Activated CD4-positive, alpha-beta memory T cell treated with anti-CD3 and anti-CD28 coated beads, Interleukin-2, amount 10 ng/mL, durations not matched to agents 7 days and 5 days (primary cell): ENCODE results near the gene CTRL. TPM values are rescaled to one million over a fixed set of nuclear protein-coding genes. Genes with fewer than 3 reads are reported as not detected.
"Not testable (repeated sequence)": the region's sequence is repeated elsewhere in the genome, so short reads cannot be mapped to it uniquely, and the experiment has no call there.

Experiments
- CTCF ChIA-PET: fragments of 350-600 bp; sonication (Branson Sonifier 250); formaldehyde crosslinking; loops from one replicate; lab custom pipeline; 2021; ENCODE audit warnings: antibody characterized with exemption, inconsistent platforms; lab: Charles Lee
- POLR2A ChIA-PET: fragments of 350-600 bp; sonication (Branson Sonifier 250); formaldehyde crosslinking; loops from one replicate; lab custom pipeline; 2021; ENCODE audit warnings: antibody characterized with exemption; lab: Charles Lee
- DNase-seq: peaks from one replicate; pipeline ENCODE4 v3.0.0-alpha.2; 2020
- H3K27ac Mint-ChIP-seq: one replicate; pipeline ENCODE4 v1.8.0; 2021; ENCODE audit warnings: mild to moderate bottlenecking, mixed read lengths
- H3K27me3 Mint-ChIP-seq: one replicate; pipeline ENCODE4 v1.8.0; 2021; ENCODE audit warnings: mixed read lengths
- H3K36me3 Mint-ChIP-seq: one replicate; pipeline ENCODE4 v1.8.0; 2021; ENCODE audit warnings: low read depth, mixed read lengths
- H3K4me1 Mint-ChIP-seq: one replicate; pipeline ENCODE4 v1.8.0; 2021; ENCODE audit warnings: mixed read lengths
- H3K4me3 Mint-ChIP-seq: one replicate; pipeline ENCODE4 v1.8.0; 2021; ENCODE audit warnings: mild to moderate bottlenecking, mixed read lengths
- H3K9me3 Mint-ChIP-seq: one replicate; pipeline ENCODE4 v1.8.0; 2021; ENCODE audit warnings: mixed read lengths
- total RNA-seq, 2 experiments: library from RNA; stranded (reverse); gene quantifications; one replicate each; pipeline ENCODE4 v1.2.3, GENCODE V29; 2021

The CTRL gene
- total RNA-seq, 2 experiments from 2014 or later: 4.5 to 5.0 TPM

DNA sequence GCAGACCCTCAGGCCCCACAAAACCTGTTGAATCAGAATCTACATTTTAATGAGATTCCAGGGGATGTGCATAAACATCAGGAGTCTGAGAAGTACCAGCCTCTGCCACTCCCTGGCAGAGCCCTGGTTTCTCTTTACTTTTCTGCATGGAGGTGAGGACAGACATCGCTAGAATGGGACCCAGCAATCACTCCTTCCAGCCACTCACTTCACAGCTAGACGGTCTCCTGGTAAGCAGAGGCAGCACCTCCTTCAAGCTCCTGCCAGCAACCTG lies 16.2 kb downstream of the CTRL start:
- H3K9me3 Mint-ChIP-seq, DNase-seq, H3K27me3 Mint-ChIP-seq, H3K36me3 Mint-ChIP-seq, CTCF ChIA-PET, H3K4me3 Mint-ChIP-seq, H3K27ac Mint-ChIP-seq: not testable (repeated sequence)
- H3K4me1 Mint-ChIP-seq: peaks cover 24% of the 10 kb centered on the region
- POLR2A ChIA-PET: interaction anchor here (0.7 to 1.7 kb wide), 4 partner anchors 18 to 668 kb away, joined by 3 to 6 read pairs (median 3); partner anchors contain the start of gene PSKH1

DNA sequence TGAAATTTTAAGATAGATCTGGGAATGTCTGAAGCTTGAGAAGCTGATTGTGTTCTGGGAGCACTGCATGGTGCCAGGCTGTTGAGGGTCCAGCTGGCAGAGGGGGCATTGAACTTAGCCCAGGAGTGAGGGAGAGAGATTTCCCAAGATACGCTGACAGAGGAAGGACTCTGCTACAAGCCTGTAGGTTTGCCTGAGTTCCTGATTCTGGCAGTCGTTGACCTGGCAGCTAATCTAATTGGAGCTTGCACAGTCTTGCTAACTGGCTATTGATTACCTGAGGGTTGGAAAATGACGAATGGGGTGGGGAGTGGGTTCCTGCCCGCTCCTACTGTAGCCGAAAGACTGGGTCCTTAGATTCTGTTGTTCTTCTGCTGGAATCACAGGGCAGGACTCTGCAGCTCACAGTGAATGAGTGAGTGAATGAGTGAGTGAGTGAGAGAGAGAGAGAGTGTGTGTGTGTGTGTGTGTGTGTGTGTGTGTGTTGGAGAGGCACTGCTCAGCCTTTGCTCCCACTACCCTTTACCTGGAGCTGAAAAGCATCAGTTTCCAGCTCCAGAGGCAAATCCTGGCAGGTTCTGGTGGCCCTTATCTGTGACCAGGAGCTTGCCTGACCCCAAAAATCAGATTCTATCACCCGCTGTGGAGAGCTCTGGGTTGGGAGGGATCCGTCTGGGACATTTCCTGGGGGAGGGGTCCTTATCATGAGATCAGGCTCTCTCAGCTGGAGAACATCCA lies 16.7 kb downstream of the CTRL start:
- Mint-ChIP-seq H3K36me3 (no peaks in the 10 kb centered on the region), H3K27ac (no peak overlapping the region), H3K27me3 (no peaks in the 10 kb centered on the region), H3K4me1 (peaks cover 29% of the 10 kb centered on the region), H3K9me3 (no peaks in the 10 kb centered on the region), H3K4me3 (no peak overlapping the region)
- no peak for DNase-seq
- ChIA-PET POLR2A (interaction anchor here (0.7 to 1.7 kb wide), 5 partner anchors 16 to 667 kb away, joined by 3 to 6 read pairs (median 3); partner anchors contain the start of genes CTRL and PSKH1), CTCF (interaction anchor here (0.6 kb wide), 1 partner anchor 400 kb away, joined by 3 read pairs; no protein-coding TSS in a partner anchor)

DNA sequence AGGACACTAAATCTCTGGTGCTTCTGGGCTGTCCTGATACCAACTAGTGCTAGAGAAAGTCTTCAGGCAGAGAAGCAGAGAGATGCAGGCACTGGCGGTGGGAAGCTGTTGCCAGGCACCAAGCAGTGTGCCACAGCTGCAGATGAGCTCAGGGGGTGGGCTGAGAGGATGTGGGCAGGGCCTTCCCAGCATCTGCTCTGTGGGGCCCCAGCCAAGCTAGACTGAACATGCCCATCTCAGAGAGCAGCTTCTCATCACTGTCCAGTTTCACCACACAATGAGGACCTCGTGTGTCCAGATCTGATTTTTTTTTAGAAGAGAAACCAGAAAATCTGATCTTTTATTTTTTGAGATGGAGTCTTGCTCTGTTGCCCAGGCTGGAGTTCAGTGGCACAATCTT lies 21.5 kb downstream of the CTRL start:
- no peak overlapping the region for H3K4me3 Mint-ChIP-seq
- peak overlapping the region; percentile 40 for H3K27ac Mint-ChIP-seq
- POLR2A ChIA-PET: interaction anchor here (0.6 to 2.0 kb wide), 3 partner anchors 26 to 48 kb away, joined by 3 to 9 read pairs (median 3); partner anchors contain the start of genes EDC4 and PSMB10
- H3K36me3 Mint-ChIP-seq: peaks cover 8% of the 10 kb centered on the region
- H3K4me1 Mint-ChIP-seq: peaks cover 18% of the 10 kb centered on the region
- H3K27me3 Mint-ChIP-seq: no peaks in the 10 kb centered on the region
- DNase-seq: peak; percentile 52
- CTCF ChIA-PET: interaction anchor here (1.2 kb wide), 2 partner anchors 94 to 130 kb away, joined by 4 to 5 read pairs; no protein-coding TSS in a partner anchor
- H3K9me3 Mint-ChIP-seq: no peaks in the 10 kb centered on the region

DNA sequence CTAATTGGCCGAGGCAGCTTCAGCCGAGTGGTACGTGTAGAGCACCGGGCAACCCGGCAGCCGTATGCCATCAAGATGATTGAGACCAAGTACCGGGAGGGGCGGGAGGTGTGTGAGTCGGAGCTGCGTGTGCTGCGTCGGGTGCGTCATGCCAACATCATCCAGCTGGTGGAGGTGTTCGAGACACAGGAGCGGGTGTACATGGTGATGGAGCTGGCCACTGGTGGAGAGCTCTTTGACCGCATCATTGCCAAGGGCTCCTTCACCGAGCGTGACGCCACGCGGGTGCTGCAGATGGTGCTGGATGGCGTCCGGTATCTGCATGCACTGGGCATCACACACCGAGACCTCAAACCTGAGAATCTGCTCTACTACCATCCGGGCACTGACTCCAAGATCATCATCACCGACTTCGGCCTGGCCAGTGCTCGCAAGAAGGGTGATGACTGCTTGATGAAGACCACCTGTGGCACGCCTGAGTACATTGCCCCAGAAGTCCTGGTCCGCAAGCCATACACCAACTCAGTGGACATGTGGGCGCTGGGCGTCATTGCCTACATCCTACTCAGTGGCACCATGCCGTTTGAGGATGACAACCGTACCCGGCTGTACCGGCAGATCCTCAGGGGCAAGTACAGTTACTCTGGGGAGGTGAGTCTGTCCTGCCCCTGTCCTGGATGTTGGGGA lies 22.5 kb downstream of the CTRL start:
- H3K36me3 Mint-ChIP-seq: peaks cover 8% of the 10 kb centered on the region

DNA sequence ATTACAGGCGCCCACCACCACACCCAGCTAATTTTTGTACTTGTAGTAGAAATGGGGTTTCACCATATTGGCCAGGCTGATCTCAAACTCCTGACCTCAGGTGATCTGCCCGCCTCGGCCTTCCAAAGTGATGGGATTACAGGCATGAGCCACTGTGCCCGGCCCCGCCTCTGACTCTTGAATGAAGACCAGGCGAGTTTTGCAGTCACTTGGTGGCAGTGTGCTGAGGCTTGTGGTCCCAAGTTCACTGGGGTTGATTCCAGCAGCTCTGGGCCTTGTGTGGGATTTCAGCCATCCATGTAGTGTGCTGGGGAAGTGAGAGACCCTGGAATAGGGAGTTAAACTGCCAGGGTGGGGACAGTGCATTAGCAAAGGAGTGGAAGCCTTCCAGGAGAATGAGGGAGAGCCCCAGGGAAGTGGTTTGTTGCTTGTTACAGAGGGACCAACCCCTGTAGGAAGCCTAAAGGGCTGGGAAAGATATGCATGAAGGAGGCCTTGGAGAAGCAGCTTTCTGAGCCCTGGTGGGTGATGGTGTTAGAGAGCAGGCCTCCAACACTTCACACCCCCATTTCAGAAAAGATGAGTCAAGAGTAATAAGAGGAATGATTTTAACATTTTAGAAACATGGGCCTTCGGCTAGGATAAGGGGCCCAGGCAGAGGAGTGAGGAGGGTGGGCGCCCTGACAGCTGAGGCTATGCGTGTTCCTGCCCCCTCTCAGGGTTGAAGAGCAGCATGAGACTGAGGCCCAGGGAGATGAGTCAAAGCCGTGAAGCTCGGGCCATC lies 24.1 kb downstream of the CTRL start:
- no peaks in the 10 kb centered on the region for H3K9me3 Mint-ChIP-seq
- no peak overlapping the region for H3K4me3 Mint-ChIP-seq
- H3K27me3 Mint-ChIP-seq: no peaks in the 10 kb centered on the region
- H3K4me1 Mint-ChIP-seq: peaks cover 19% of the 10 kb centered on the region
- H3K36me3 Mint-ChIP-seq: peaks cover 12% of the 10 kb centered on the region
- CTCF ChIA-PET: no interaction called here
- POLR2A ChIA-PET: interaction anchor here (1.7 kb wide), 1 partner anchor 14 kb away, joined by 6 read pairs; the partner anchor contains the start of gene PSKH1
- no peak overlapping the region for H3K27ac Mint-ChIP-seq
- no peak for DNase-seq

More for the DNA sequence above, 22.5 kb downstream of the CTRL start:
- POLR2A ChIA-PET: interaction anchor here (0.8 to 2.0 kb wide), 2 partner anchors 16 to 27 kb away, joined by 3 to 9 read pairs; partner anchors contain the start of genes PSKH1 and PSMB10
- no peak for DNase-seq
- Mint-ChIP-seq H3K9me3 (no peaks in the 10 kb centered on the region), H3K27ac (no peak overlapping the region), H3K4me1 (peaks cover 19% of the 10 kb centered on the region), H3K27me3 (no peaks in the 10 kb centered on the region), H3K4me3 (no peak overlapping the region)
- CTCF ChIA-PET: interaction anchor here (0.6 to 0.7 kb wide), 2 partner anchors 93 to 121 kb away, joined by 3 read pairs; no protein-coding TSS in a partner anchor

DNA sequence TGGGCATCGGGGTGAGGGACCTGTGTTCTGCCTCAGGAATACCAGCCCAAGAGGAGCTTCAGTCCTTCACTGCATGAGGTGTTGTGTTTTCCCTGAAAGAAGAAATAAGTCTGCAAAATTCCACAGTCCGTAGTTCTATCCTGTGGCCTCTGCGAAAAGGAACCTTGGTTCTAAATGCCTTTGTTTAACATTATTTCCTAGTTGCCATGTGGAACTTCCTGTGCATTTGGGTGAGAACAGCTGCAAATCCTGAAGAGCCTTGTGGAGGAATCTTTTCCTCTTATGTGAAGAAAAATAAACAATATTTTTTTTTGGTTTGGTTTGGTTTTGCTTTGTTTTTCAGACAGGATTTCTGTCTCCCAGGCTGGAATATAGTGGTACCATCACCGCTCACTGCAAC lies 28.8 kb downstream of the CTRL start:
- peaks cover 4% of the 10 kb centered on the region for H3K36me3 Mint-ChIP-seq
- no peak overlapping the region for H3K27ac Mint-ChIP-seq
- no peaks in the 10 kb centered on the region for H3K27me3 Mint-ChIP-seq
- no peak overlapping the region for H3K4me3 Mint-ChIP-seq
- no peak for DNase-seq
- H3K9me3 Mint-ChIP-seq: no peaks in the 10 kb centered on the region
- ChIA-PET POLR2A (no interaction called here), CTCF (interaction anchor here (1.2 to 1.4 kb wide), 2 partner anchors 86 to 138 kb away, joined by 3 read pairs; no protein-coding TSS in a partner anchor)
- peaks cover 7% of the 10 kb centered on the region for H3K4me1 Mint-ChIP-seq

DNA sequence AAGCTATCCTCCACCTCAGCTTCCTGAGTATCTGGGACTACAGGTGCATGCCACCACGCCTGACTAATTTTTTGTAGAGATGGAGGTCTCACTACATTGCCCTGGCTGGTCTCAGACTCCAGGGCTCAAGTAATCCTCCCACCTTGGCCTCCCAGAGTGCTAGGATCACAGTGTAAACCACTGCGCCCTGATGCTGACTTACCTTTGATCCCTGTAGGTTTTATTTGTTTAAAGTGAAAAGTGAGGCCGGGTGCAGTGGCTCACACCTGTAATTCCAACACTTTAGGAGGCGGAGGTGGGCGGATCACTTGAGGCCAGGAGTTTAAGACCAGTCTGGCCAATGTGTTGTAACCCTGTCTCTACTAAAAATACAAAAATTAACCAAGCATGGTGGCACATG lies 29.9 kb downstream of the CTRL start:
- Mint-ChIP-seq H3K4me3 (no peak overlapping the region), H3K27me3 (no peaks in the 10 kb centered on the region), H3K4me1 (peaks cover 7% of the 10 kb centered on the region), H3K36me3 (peaks cover 8% of the 10 kb centered on the region), H3K27ac (no peak overlapping the region), H3K9me3 (no peaks in the 10 kb centered on the region)
- POLR2A ChIA-PET: no interaction called here
- CTCF ChIA-PET: no interaction called here
- DNase-seq: no peak

DNA sequence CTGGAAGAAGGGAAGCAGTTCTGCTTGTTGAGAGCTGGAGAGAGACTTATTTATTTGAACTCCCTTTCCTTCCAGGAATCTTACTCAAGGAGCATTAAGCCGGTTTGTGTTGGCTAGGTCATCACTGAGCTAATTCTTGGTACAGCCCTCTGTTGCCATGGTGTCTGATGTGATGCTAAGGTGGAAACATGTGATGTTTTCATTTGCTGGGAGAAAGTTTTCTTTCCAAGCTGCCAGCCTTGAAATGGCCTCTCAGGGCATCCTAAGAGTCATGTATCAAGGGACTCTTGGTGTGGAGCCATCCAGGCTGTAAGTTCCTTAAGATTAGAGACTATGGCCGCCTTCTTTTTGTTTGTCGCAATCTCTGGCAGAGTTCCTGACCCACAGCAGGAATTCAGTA lies 34.4 kb downstream of the CTRL start:
- no peak overlapping the region for H3K27ac Mint-ChIP-seq
- DNase-seq: no peak
- POLR2A ChIA-PET: interaction anchor here (1.3 to 1.6 kb wide), 2 partner anchors 18 to 38 kb away, joined by 3 to 6 read pairs; no protein-coding TSS in a partner anchor
- peaks cover 4% of the 10 kb centered on the region for H3K36me3 Mint-ChIP-seq
- H3K27me3 Mint-ChIP-seq: no peaks in the 10 kb centered on the region
- peaks cover 31% of the 10 kb centered on the region for H3K4me1 Mint-ChIP-seq
- no peak overlapping the region for H3K4me3 Mint-ChIP-seq
- CTCF ChIA-PET: interaction anchor here (1.0 to 1.4 kb wide), 4 partner anchors 13 to 224 kb away, joined by 3 to 4 read pairs (median 3); partner anchors contain the start of gene PSMB10
- no peaks in the 10 kb centered on the region for H3K9me3 Mint-ChIP-seq

DNA sequence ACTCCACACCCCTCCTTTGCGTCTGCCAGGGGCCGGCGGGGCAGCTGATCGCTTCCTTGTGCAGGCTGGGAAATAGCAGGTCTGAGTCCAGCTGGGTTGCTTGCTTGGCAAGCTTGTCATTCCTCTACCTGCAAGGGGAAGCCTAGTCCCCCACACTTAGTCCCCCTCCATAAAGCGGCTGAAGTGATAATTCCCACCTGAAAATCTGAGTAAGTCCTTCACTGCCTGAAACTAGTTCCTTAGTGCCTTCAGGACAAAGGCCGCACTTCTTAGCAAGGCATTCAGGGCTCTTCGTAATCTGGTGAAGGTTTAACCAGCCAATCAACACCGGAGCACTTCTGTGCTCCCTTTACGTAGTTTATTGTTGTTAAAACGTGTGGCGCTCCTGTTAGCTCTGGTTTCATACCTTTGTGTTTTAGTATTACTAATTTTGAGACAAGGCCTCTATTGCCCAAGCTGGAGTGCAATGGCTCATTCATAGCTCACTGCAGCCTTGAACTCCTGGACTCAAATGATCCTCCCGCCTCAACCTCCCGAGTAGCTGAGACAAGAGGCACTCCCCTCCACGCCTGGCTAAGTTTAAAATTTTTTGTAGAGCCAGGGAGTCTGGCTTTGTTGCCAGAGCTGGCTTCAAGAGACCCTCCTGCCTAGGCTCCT lies 37.8 kb downstream of the CTRL start:
- peaks cover 29% of the 10 kb centered on the region for H3K4me1 Mint-ChIP-seq

DNA sequence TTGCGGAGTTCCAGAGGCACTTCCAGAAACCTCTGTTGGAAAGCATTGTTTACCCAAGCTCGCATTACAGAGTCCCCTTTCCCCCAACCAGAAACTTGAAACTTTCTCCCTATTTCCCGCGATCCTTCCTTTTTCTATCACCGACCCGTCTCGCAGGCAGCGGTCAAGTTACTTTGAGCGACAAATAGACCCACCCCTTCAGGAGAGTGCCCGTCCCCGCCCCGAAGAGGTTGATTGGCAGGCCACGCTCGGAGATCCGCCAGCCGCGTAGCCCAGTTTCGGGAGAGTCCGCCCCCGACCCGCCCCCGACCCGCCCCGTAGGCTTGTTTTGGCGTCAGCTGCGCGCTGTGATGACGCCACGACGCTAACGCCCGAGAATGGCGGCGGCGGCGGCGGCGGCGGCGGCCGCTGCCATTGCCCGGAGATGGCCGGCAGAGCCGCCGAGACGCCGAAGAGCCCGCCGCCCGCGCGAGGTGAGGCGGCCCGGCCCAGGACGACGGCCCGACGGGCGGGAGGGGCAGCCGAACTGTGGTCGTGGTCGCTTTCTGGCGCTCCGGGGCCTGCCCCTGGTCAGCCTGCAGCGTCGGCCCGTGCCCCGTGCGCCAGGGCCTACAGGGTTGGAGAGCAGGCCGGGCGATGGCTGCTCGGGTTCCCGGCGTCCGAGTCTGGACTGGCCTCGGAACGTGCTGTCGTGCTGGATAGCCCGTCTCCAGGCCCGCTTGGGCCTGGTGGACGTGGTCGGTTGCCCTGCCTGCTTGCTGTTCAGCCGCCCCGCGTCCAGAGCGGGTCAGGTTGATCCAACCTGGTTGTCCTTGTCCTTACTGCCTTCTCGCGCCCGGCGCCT lies 38.5 kb downstream of the CTRL start, which contains the start of gene PSKH1:
Gene PSKH1, plus strand, starts transcription at position 356 of the 844 bp plus-strand sequence. CDS start 15,496 bp downstream, outside the sequence.
- ChIA-PET CTCF (interaction anchor here (0.6 to 2.8 kb wide), 5 partner anchors 9 to 603 kb away, joined by 3 to 20 read pairs (median 5); partner anchors contain the start of gene NRN1L), POLR2A (interaction anchor here (0.7 to 4.9 kb wide), 15 partner anchors 10 to 233 kb away, joined by 3 to 32 read pairs (median 4); partner anchors contain the start of genes ACD, EDC4, NRN1L and PARD6A)
- peak; percentile 96 for DNase-seq
- no peaks in the 10 kb centered on the region for H3K27me3 Mint-ChIP-seq
- peaks cover 4% of the 10 kb centered on the region for H3K36me3 Mint-ChIP-seq
- peak within 1 kb of the TSS; percentile 94 for H3K4me3 Mint-ChIP-seq
- H3K9me3 Mint-ChIP-seq: no peaks in the 10 kb centered on the region
- H3K27ac Mint-ChIP-seq: peak within 1 kb of the TSS; percentile 94
- peaks cover 26% of the 10 kb centered on the region for H3K4me1 Mint-ChIP-seq

More for the DNA sequence above, 37.8 kb downstream of the CTRL start:
- DNase-seq: no peak
- H3K27me3 Mint-ChIP-seq: no peaks in the 10 kb centered on the region
- H3K36me3 Mint-ChIP-seq: peaks cover 4% of the 10 kb centered on the region
- ChIA-PET POLR2A (interaction anchor here (0.7 to 4.9 kb wide), 13 partner anchors 10 to 234 kb away, joined by 3 to 32 read pairs (median 6); partner anchors contain the start of genes ACD, NRN1L, PARD6A and PSMB10), CTCF (interaction anchor here (0.7 to 2.8 kb wide), 5 partner anchors 10 to 332 kb away, joined by 3 to 20 read pairs (median 5); partner anchors contain the start of genes CTCF and NRN1L)
- no peaks in the 10 kb centered on the region for H3K9me3 Mint-ChIP-seq
- H3K27ac Mint-ChIP-seq: peak overlapping the region; percentile 94
- H3K4me3 Mint-ChIP-seq: peak overlapping the region; percentile 94

DNA sequence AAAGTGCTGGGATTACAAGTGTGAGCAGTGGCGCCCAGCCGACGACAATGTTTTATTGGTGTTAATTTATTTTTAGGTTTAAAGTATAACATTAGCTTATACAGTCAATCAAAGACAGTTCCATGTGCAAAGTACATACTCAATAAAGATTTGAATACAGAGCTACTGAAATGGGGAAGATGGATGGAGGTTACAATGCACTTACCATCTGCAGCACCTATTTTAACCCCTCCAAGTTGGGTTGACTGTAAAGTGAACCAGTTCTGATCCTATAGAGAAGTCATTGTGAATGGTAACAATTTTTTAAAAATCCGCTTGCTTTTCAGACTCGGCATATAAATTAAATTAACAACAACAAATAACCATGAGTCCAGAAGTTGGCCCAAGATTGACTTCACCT lies 39.3 kb downstream of the CTRL start:
- H3K9me3 Mint-ChIP-seq: no peaks in the 10 kb centered on the region
- CTCF ChIA-PET: interaction anchor here (1.2 to 2.8 kb wide), 3 partner anchors 8 to 149 kb away, joined by 3 to 20 read pairs (median 4); partner anchors contain the start of gene NRN1L
- POLR2A ChIA-PET: interaction anchor here (1.2 to 4.9 kb wide), 11 partner anchors 9 to 232 kb away, joined by 3 to 32 read pairs (median 6); partner anchors contain the start of genes ACD, EDC4, NRN1L and PARD6A
- no peaks in the 10 kb centered on the region for H3K27me3 Mint-ChIP-seq
- peaks cover 4% of the 10 kb centered on the region for H3K36me3 Mint-ChIP-seq
- peaks cover 26% of the 10 kb centered on the region for H3K4me1 Mint-ChIP-seq
- DNase-seq: no peak
- H3K27ac Mint-ChIP-seq: peak overlapping the region; percentile 81
- H3K4me3 Mint-ChIP-seq: peak overlapping the region; percentile 94
